Stimulated activated CD8-positive, alpha-beta memory T cell treated with anti-CD3 and anti-CD28 coated beads, Interleukin-4, amount 100 ng/mL, for 24 hours (primary cell): ENCODE data around the gene FNDC3B.

Experiments
- DNase-seq: peaks from one replicate; pipeline ENCODE4 v3.0.0-alpha.2; 2020; ENCODE audit warnings: low read depth

The FNDC3B gene

DNA sequence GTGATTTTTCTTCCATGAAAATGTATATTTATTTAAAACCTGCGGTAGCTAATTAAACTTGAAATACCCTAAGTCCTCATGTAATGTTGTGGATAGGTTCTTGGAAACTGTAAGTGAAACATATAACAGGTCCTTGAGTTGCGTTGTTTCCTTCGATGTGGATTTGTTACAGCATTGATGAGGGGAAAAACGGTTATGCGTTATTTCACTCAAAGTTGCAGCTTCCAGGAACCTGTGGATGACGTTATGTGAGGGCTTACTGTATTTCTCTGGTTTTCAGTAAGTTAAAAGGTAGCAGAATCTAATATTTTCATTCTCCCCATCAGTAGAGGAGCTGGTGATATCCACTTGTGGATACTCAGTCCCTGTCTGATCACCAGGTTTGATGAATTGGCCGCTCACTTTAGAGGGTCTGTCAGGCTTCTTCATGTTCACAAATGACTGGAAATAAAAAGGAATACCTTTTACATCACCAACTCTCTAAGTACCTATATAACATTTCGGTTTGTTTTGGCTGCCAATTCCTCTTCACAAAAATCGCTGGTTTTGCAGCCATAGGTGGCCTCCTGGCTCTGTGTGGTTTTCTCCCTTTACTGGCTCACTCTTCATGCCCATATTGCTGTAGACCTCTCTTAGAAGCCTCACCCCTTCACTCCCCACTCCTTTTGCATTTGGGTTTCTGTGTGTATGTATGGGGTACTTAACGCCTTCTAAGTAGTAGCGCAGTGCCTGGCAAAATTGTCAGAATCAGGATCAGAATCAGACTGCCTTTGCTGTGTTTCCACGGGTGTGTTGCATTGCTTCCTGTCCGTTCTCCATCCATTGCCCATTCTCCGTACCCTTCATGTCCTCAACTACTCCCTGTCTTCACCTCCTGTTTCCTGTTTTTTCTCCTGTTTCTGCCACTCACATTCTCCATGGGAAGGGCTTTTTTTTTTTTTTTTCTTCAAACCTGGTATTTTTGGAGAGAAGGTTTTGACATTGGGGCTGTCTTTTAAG lies 112.6 kb downstream of the FNDC3B start:
- DNase-seq = no peak

DNA sequence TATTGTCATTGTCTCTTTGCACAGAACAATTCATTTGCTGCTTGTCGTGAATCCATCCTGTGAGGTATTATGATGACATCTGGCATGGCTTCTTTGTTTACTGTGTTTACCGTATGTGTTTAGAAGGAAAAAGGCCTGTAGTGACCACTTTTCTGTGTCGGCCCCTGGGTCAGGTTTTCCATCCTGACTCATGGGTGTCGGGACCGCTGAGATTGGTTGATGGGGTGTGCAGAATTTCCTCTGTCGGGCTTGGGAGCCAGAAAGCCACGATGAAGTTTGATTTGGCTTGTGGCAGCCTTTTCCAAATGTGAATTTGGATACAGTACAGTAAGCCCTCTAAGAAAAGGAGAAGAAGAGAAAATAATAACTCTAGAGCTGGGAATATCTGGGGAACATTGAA lies 113.5 kb downstream of the FNDC3B start:
- DNase-seq = no peak

DNA sequence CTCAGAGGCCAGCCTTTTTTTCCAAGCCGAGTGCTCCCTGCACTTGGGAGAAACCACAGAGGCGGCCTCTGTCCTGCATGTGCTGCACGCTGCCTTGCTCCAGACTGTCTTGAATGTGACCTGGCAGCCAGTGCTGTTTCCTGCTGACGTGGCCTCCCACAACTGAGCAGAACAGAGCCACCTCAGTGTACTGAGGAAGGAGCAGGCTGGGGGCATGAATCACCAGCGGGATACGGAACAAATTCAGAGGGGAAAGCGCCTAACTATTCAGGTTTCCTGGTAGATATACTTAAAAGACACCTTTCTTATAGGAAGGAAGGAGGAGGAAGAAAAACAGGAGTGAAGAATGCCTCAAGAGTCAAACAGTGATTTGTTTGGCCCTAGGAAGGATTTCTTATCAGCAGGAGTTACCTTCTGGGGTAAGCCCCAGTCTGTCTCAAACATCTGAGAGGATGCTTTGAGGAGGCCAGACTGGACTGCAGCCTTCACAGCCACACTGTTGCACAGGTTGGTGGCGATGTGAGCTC lies 114.0 kb downstream of the FNDC3B start:
- no peak for DNase-seq

DNA sequence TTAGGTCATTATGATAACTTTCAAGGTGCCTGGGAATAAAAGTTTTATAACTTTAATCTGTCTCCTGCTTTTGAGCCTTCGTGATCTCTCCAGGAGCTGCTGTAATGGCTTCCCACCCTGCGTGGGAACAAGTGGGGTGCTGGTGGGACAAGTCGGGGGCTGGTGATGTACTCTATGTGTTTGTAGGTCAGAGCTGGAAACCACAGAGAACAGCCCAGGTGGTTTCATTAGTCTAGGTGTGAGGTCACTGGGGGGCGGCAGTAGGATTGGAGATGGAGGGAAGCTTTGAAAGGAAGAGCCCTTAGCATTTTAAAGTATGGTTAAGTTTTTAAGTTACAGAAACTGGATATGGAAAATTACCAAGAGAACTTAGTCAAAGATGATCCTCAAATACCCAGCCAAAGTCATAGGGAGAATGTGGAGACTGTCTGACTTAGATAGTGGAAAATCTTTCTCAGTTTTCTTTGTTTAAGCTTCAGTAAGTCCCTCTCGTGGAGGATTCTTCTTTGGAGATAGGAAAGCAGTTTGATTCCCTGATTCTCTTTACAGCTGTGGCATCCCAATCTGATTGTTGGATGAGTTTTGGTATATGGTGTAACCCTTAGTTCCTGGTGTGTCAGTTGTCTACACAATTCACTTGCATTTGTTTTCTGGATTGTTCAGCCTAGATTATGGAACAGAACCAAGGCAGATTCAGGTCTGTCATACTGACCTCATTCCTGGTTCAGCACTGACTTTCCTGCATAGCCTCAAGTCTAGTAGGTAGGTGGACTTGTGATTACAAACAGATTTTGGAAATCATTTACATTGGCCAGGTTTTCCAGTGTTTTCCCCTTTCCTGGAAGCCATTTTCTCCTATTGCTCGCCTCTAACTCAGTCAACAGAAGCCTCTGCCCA lies 115.6 kb downstream of the FNDC3B start:
- no peak for DNase-seq

DNA sequence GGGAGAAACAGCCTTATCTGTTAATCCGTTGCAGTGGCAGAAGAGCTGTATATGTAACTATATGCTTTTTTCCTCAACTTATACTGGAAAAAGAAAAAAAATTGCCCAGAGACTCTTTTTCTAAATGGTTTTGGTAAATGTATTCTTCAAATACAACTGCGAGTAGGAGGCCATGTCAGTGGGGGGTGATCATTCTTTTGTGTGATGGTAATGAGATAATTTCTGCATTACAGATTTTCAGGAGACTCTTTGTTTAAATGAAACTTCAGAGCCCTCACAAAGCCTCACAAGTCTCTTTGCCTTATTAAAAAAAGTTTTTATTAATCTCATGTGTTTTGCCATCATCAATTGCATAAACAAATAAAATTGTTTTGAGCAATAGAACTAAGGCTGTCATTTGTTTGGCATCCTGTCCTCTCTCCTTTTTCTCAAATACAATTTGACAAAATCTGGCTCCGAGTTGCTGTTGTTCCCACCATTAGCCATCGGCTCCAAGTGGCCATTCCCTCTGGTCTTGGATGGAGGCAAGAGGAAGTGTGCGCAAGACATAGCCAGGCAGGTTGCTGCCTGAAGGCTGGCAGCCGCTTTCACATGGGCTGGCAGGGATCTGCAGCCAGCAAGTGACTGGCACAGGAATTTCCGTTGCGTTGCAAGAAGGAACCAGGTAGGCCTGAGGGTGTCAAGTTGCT lies 116.7 kb downstream of the FNDC3B start:
- no peak for DNase-seq

DNA sequence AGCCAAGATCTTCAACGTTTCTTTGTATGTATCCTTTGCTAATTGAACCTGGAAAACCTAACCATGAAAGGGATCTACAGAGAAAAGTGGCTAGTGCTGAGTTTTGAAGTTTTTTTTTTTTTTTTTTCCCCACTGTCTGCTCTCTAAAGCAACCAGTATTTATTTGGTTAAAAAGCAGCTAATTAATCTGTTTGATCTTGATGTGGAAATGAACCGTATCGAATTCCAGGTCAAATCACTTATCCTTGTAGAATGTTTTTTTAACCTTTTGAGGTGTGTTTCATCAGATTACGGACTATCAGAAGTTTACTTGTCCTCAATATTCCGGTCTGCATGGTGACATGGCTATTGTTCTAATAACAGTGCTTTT lies 117.2 kb downstream of the FNDC3B start:
- DNase-seq = no peak

DNA sequence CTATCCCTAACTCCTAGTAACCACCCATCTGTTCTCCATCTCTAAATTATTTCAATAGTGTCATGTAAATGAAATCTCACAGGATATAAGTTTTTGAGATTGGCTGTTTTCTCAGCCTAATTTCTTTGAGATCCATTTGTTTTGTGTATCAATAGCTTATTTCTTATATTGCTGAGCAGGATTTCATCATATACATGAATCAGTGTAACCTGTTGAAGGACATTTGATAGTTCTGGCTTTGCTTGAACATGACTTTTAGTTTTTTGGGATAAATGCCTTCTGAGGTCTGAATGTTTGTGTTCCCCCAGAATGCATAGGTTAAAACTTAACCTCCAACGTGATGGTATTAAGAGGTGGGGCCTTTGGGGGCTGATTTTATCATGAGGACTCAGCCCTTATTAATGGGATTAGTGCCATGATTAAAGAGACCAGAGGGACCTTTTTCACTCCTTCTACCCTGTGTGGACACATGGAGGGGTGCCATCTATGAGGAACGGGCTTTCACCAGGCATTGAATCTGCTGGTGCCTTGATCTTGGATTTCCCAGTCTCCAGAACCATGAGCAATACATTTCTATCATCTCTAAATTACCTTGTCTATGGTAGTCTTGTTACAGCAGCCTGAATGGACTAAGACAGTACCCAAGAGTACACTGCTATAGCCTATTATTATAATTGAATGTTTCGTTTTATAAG lies 118.3 kb downstream of the FNDC3B start:
- DNase-seq = no peak

DNA sequence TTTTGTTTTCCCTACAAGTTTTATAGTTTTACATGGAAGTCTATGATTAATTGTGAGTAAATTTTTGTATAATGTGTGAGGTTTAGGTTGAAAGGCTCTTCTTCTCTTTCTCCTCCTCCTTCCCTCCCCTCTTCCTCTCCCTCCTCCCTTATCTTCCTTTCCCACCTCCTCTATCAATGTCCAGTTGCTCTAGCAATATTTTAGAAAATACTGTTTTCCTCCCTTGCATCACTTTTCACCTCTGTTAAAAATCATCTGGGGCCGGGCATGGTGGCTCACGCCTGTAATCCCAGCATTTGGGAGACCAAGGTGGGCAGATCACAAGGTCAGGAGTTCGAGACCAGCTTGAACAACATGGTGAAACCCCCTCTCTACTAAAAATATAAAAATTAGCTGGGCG lies 119.4 kb downstream of the FNDC3B start:
- no peak for DNase-seq

DNA sequence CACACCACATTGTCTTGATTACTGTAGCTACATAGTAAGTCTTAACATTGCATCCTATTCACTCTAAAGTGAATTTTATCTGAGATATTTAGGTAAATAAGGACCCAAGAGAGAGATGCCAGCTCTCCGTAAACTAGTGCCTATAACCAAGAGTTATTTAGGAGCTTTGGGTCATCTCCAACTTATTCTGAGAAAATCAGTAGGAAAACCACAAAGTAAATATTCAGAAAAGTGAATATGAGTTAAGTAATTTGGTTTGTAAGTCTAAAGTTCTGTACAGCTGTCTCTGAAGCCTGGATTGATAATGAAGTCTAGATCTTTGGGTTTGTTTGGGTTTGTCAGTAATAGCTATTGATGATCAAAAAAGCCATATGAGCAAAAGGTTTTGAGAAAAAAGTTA lies 120.0 kb downstream of the FNDC3B start:
- no peak for DNase-seq

DNA sequence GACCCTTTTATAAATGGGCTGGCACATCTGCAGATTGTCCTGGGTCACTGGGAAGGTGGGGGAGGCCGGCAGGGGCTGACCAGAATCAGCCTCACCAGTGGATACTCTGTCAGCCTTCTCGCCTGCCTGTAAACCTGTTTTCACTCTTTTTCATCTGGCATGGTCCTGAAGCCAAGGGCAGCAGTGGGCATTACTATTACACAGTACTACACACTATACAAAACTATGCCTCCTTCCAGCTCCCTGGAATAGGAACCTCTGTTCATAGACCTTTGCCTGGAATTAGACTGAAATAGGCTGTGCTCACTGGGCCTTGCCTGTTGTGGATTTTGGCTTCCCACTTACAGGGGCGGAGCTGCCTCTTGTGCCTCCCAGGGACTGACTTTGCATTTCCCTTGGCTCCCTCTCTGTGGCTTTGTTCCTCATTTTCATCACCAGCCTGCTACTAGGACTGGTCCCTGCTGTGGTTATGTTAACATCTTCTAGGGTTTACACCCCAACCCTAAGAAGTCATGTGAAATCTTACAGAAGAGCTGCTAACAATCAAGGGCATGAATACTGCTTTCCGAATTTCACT lies 120.7 kb downstream of the FNDC3B start:
- no peak for DNase-seq

DNA sequence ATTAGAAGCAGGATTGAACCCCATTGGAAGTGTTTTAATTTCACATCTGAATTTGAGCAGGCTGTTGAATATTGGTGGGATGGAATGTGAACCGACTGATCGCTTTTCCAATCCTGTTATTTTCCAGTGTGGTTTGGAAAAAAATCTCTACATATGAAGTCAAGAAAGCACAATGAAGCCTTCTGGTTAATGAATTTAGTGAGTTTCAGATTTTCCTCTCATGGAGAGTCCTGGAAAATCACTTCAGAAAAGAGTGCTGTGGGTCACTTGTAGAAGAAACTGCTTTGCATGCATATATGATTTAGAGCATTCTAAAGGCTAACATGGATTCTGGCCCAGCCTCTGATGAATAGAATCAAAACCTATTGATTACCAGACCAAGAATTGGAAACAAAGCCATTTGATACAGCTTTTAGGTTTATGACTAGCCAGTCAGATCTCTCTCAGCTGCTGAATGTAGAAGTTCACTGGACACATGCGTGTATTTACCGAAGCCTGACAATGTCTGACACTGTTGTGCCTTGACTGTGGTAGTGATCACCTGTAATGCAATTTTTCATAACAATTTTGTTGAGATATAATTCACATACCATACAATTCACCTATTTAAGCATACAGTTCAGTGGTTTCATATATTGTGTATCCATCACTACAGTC lies 121.9 kb downstream of the FNDC3B start:
- DNase-seq = no peak

DNA sequence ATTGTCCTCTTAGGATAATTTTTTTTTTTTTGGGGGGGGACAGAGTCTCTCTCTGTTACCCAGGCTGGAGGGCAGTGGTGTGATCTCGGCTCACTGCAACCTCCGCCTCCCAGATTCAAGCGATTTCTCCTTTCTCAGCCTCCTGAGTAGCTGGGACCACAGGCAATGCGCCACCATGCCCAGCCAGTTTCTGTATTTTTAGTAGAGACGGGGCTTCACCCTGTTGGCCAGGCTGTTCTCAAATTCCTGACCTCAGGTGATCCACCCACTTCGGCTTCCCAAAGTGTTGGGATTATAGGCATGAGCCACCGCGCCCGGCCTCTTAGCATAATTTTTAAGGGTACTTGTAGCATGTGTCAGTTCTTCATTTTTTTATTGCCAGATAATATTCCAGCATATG lies 122.6 kb downstream of the FNDC3B start:
- no peak for DNase-seq

DNA sequence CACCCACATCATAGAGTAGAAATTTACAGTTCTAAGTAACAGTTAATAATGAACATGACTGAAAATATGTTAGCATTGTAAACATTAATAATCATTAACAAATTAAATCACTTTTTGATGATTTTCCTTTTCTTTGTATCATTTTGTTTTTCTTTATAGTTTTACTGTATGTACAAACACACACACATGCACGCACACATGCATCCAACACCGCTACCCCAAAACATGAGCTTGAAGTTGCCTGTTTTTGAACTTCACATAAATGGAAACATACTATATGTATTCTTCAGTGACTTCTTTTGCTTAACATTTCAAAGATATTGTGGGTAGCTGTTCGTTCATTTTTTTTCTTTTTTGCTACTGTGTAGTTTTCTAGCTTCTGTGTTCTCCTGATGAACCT lies 123.9 kb downstream of the FNDC3B start:
- DNase-seq = no peak

DNA sequence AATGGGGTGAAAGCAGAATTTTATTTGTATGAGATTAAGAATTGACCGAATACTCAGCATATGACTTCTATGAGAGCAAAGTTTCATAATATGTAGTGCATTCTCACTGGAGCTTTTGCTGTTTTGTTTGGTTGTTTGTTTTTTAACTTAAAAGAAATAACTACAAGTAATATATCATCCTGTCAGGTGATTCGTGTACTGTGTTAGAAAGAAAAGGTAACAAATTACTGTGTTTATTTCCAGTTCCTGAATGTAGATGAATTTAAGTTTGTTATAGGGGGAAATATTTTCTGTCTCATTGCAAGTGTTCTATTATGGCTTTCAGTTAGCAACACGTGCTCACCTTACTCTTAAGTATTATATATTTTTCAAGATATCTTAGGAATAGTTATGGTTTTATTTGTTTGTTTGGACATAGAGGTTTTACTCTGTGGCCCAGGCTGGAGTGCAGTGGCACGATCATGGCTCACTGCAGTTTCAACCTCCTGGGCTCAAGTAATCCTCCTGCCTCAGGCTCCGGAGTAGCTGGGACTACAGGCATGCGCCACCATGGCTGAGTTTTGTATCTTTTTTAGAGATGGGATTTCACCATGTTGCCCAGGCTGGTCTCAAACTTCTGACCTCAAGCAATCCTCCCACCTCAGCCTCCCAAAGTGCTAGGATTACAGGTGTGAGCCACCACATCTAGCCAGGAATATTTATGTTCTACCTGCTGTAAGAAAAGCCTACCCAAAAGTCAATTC lies 125.4 kb downstream of the FNDC3B start:
- DNase-seq = no peak

DNA sequence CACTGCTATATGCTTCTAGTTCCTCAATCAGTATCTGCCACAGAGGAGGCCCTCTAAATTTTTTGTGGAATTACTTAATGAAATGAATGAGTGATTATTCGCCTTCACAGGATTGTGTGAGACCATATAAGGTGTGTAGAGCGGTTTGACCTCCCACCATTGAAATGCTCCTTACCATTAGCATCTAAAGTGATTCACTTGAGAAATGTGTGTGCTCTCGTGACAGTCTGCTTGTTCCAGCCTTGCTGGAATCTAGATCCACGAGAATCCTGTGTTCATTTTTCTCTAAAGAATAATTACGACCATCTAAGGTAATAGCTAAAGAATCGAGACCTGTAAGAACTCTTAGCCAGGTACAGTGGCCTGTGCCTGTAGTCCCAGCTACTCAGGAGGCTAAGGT lies 126.9 kb downstream of the FNDC3B start:
- DNase-seq = no peak

DNA sequence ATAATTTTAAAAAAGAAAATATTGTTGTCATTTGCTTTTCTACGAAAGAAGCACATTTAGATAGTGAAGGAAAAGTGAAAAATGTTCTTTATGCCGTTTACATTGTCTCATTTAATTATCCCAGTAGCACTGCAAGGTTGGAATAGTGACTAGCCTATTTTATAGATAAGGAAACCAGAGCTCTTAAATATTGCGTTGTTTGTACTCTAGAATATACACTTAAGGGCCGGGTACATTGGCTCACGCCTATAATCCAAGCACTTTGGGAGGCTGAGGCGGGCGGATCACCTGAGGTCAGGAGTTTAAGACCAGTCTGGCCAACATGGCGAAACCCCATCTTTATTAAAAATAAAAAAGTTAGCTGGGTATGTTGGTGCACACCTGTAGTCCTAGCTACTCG lies 127.5 kb downstream of the FNDC3B start:
- no peak for DNase-seq

DNA sequence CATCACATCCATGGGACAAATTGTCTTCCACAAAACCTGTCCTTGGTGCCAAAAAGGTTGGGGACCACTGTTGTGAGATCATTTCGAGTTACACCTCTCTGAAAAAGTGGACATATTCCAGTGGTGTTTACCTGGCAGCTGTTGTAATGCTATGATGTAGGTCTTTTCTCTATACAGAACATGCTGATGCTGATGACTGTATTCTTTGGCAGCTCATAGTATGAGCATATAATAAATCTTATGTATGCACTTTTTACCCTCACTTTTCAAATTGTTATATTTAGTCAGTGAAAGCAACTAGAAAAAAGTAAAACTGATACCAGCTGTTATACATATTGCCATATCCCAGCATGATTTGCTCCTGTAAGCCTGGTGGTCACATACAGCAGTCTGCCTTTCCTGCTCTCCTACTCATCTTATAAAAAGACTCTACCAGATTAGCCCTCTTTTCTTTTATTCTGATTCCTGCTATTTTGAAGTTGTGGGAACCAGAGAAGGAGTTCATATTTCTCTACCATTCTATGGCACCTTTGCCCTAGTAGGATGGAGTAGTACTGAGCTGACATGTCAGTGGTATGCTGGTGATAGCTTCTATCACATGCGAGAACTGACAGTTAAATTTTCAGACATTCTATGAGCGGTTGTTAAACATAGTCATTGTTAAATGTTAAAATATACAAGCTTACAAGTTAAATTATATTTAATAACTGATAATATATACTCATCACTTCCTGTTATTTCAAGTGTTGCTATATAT lies 128.7 kb downstream of the FNDC3B start:
- DNase-seq = no peak

DNA sequence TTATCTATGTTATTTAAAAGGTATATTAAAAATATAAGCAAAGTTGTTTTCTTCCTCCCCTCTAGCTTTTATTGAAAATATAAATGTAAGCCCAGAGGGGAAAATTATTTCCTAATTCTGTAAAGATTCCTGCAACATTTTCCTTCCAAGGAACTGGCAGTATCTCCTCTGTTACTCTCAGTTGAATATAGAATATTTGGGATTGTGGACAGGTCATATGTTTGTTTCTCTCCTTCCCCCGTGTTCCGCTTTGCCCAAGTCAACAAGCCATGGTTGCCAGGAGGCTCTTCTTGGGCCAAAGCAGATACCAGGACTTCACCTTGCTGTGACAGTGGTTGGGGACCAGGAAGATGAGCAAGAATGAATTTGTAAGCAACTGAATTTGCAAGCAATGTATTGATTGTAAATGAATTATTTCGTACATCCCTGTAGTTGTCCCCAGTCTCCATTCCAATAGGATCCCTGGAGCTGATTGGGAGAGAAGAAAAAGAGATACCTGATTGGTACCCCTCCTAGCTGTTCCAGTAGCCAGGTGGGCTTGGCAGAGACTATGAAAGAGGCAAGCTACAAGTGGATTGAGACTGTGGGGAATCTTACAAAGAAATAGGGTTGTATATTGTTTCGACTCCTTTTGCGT lies 130.8 kb downstream of the FNDC3B start:
- DNase-seq = no peak

DNA sequence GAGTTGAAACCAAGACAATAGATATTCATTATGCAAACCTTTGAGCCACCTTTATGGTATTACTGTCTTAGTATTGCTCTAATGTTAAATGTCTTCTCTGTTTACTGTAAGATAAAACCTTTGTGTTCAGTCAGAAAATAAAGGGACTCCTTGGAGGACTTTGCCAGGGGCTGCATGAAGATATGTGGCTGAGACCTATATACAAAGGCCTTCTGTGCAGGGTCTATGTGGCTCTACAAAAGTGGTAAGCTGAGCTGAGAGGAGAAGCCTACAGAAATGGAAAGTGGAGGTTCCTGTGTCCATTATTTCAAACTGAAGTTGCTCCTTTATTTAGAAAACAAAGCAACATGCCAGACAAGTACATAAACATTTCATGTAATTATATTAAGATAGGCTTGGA lies 131.5 kb downstream of the FNDC3B start:
- DNase-seq = no peak
